ENCODE measurements around the gene NTM. TPM values are rescaled to one million over a fixed set of nuclear protein-coding genes. Genes with fewer than 3 reads are reported as not detected.

The NTM gene
- total and polyA plus RNA-seq, 2 donors from 2014 or later, result 0.92 to 10.3 TPM

DNA sequence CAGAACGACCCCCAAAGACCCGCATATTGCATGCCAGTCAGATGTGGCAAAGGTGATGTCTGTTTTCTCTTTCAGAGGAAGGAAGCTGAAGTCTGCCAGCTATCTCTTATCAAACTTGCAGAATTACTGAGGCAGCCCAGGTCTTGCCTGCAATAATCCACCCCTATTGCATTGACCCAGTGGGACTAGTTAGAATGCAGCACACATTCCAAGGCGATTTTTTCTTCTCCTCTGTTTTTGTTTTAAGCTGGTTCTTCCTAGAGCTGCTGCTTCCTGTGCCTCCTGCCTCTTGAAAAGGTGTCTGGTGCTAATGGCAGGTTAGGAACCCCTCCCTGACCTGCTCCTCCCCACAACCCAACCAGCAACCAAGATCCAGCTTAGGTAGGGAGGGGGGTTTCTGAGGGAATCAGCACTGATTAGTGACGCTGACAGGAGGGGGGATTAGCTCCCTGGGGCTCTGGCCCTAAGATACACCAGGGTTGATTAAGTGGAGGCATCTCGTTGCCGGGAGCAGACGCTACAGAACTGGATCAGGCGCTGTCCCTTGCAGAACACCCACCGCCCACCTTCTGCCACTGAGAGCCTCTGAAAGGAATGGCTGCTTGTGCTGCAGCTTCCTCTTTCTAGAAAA lies 2.8 kb downstream of the NTM start:
- FAIRE-seq (no peak), DNase-seq (no peak)
- Histone ChIP-seq H3K27me3 (ENCODE audit: control insufficient read depth, insufficient read depth, low read length) (peaks cover 7% of the 10 kb centered on the region), H3K27ac (ENCODE audit: low read depth in 2 of 2, low read length in 2 of 2) (no peak overlapping the region), H3K36me3 (ENCODE audit: control insufficient read depth in 2 of 3, insufficient read depth in 3 of 3, low read length in 3 of 3) (no peaks in the 10 kb centered on the region), H3K4me1 (ENCODE audit: control insufficient read depth in 2 of 3, insufficient read depth in 2 of 3, low read depth in 1 of 3, low read length in 3 of 3) (no peaks in the 10 kb centered on the region), H3K9ac (ENCODE audit: low read length in 3 of 3) (no peak overlapping the region), H3K4me3 (ENCODE audit: low read length in 3 of 3) (no peak overlapping the region), H3K9me3 (ENCODE audit: control insufficient read depth in 2 of 3, insufficient read depth in 1 of 3, low read length in 3 of 3) (no peaks in the 10 kb centered on the region)
- TF ChIP-seq, protein P1, sequence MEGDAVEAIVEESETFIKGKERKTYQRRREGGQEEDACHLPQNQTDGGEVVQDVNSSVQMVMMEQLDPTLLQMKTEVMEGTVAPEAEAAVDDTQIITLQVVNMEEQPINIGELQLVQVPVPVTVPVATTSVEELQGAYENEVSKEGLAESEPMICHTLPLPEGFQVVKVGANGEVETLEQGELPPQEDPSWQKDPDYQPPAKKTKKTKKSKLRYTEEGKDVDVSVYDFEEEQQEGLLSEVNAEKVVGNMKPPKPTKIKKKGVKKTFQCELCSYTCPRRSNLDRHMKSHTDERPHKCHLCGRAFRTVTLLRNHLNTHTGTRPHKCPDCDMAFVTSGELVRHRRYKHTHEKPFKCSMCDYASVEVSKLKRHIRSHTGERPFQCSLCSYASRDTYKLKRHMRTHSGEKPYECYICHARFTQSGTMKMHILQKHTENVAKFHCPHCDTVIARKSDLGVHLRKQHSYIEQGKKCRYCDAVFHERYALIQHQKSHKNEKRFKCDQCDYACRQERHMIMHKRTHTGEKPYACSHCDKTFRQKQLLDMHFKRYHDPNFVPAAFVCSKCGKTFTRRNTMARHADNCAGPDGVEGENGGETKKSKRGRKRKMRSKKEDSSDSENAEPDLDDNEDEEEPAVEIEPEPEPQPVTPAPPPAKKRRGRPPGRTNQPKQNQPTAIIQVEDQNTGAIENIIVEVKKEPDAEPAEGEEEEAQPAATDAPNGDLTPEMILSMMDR (IDR thresholded peaks at IDR 0.05; ENCODE audit: borderline replicate concordance, extremely low read depth, insufficient read depth), result no peak
- intact Hi-C loops (cut with DNase I), result no loop called here

DNA sequence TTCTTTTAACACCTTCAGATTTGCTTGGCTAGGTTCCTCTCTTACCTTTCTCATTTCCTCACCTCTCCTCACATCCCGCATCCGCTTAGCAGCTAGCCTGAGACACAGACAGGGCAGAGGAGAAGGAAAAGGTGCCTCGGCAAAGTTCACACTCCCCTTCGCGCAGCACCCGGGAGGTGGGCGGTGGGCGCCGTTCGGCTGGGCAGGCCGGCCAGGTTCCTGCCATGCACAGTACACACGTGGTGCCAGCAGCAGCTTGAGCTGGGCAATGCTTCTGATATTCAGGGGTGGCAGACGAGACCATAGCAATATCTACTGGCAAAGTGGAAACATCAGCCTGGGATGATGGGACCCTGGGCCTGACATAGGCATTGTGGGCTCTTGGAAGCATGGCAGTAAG lies 3.3 kb downstream of the NTM start:
- peaks cover 7% of the 10 kb centered on the region for H3K27me3 ChIP-seq (ENCODE audit: control insufficient read depth, insufficient read depth, low read length)
- H3K4me1 ChIP-seq (ENCODE audit: control insufficient read depth in 2 of 3, insufficient read depth in 2 of 3, low read depth in 1 of 3, low read length in 3 of 3), result no peaks in the 10 kb centered on the region
- FAIRE-seq, result no peak
- no peaks in the 10 kb centered on the region for H3K9me3 ChIP-seq (ENCODE audit: control insufficient read depth in 2 of 3, insufficient read depth in 1 of 3, low read length in 3 of 3)
- no peaks in the 10 kb centered on the region for H3K36me3 ChIP-seq (ENCODE audit: control insufficient read depth in 2 of 3, insufficient read depth in 3 of 3, low read length in 3 of 3)
- no peak overlapping the region for H3K9ac ChIP-seq (ENCODE audit: low read length in 3 of 3)
- TF ChIP-seq, protein P1 (IDR thresholded peaks at IDR 0.05; ENCODE audit: borderline replicate concordance, extremely low read depth, insufficient read depth), result no peak
- no peak overlapping the region for H3K27ac ChIP-seq (ENCODE audit: low read depth in 2 of 2, low read length in 2 of 2)
- DNase-seq, result no peak
- H3K4me3 ChIP-seq (ENCODE audit: low read length in 3 of 3), result no peak overlapping the region
- intact Hi-C loops (cut with DNase I), result no loop called here

DNA sequence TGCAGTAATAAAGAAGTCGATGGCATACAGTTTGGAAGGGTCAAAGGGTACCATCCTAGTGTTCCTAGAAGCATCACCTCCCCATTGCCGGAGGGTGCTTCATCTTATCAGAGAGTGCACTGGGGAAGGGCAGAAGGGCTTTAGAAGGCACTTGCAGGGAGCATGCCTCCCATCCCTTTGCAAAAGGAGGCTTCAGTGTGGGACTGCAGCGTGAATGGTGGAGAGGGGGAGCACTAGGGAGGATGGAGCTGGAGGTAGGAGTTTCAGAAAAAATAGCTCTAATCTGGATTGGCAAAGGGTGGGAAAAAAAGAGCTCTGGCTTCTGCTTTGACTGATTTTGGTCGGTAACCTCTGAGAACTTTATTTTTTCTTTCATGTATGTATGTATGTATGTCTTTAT lies 5.0 kb downstream of the NTM start:
- FAIRE-seq, result no peak
- Histone ChIP-seq H3K9ac (ENCODE audit: low read length in 3 of 3) (no peak overlapping the region), H3K27ac (ENCODE audit: low read depth in 2 of 2, low read length in 2 of 2) (no peak overlapping the region), H3K27me3 (ENCODE audit: control insufficient read depth, insufficient read depth, low read length) (peaks cover 7% of the 10 kb centered on the region), H3K4me3 (ENCODE audit: low read length in 3 of 3) (no peak overlapping the region), H3K9me3 (ENCODE audit: control insufficient read depth in 2 of 3, insufficient read depth in 1 of 3, low read length in 3 of 3) (no peaks in the 10 kb centered on the region), H3K36me3 (ENCODE audit: control insufficient read depth in 2 of 3, insufficient read depth in 3 of 3, low read length in 3 of 3) (no peaks in the 10 kb centered on the region), H3K4me1 (ENCODE audit: control insufficient read depth in 2 of 3, insufficient read depth in 2 of 3, low read depth in 1 of 3, low read length in 3 of 3) (no peaks in the 10 kb centered on the region)
- intact Hi-C loops (cut with DNase I), result no loop called here
- TF ChIP-seq, protein P1 (IDR thresholded peaks at IDR 0.05; ENCODE audit: borderline replicate concordance, extremely low read depth, insufficient read depth), result no peak
- no peak for DNase-seq

DNA sequence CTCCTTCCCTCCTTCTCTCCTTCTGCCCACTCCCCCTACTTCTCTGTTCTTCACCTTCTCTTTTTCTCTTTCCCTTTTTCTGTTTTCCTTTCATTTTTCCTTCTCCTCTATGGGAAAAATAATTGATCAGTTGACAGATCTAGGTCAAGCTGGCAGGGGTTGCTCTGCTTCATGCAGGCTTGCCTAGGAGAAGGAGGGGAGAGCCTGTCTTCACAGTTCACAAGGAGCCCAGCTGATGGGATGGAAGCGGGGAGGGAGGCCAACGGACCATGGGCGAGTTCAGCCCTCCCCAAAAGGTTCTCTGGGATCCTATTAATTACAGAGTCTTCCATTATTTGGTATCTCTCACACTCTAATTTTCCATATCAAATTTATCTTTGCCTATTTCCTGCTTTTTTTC lies 5.5 kb downstream of the NTM start:
- Histone ChIP-seq H3K9me3 (ENCODE audit: control insufficient read depth in 2 of 3, insufficient read depth in 1 of 3, low read length in 3 of 3) (no peaks in the 10 kb centered on the region), H3K36me3 (ENCODE audit: control insufficient read depth in 2 of 3, insufficient read depth in 3 of 3, low read length in 3 of 3) (no peaks in the 10 kb centered on the region), H3K4me3 (ENCODE audit: low read length in 3 of 3) (no peak overlapping the region), H3K4me1 (ENCODE audit: control insufficient read depth in 2 of 3, insufficient read depth in 2 of 3, low read depth in 1 of 3, low read length in 3 of 3) (no peaks in the 10 kb centered on the region), H3K27ac (ENCODE audit: low read depth in 2 of 2, low read length in 2 of 2) (no peak overlapping the region), H3K9ac (ENCODE audit: low read length in 3 of 3) (no peak overlapping the region), H3K27me3 (ENCODE audit: control insufficient read depth, insufficient read depth, low read length) (peaks cover 7% of the 10 kb centered on the region)
- FAIRE-seq, result no peak
- no peak for DNase-seq
- intact Hi-C loops (cut with DNase I), result no loop called here
- TF ChIP-seq, protein P1 (IDR thresholded peaks at IDR 0.05; ENCODE audit: borderline replicate concordance, extremely low read depth, insufficient read depth), result no peak
